ENCODE data around the gene PLVAP. TPM values are rescaled to one million over a fixed set of nuclear protein-coding genes. Genes with fewer than 3 reads are reported as not detected.

Gene PLVAP
- polyA plus RNA-seq, 1 donor (not counting 4 experiments of a cell fraction or from before 2014, with no cell fraction given), result not detected

GRCh38 chr19:17341845-17342244 lies 35.3 kb downstream of the PLVAP start:
- FAIRE-seq, result no peak
- Histone ChIP-seq H3K9me3 (ENCODE audit: control insufficient read depth, low read depth, low read length) (no peaks in the 10 kb centered on the region), H3K4me1 (ENCODE audit: control insufficient read depth, extremely low read depth, insufficient read depth, low read length) (peaks cover 9% of the 10 kb centered on the region), H4K20me1 (ENCODE audit: control insufficient read depth, extremely low read depth, insufficient read depth, low read length) (no peaks in the 10 kb centered on the region), H3K27me3 (ENCODE audit: control insufficient read depth, extremely low read depth, insufficient read depth, low read length) (no peaks in the 10 kb centered on the region), H3K9me1 (ENCODE audit: control insufficient read depth, extremely low read depth, insufficient read depth, low read length) (no peaks in the 10 kb centered on the region), H3K27ac (ENCODE audit: control insufficient read depth, insufficient read depth, low read length) (no peak overlapping the region), H3K4me2 (ENCODE audit: control insufficient read depth, extremely low read depth, insufficient read depth, low read depth, low read length) (no peak overlapping the region), H3K9ac (ENCODE audit: control insufficient read depth, extremely low read depth, insufficient read depth, low read length) (no peak overlapping the region), H3K4me3 (ENCODE audit: control insufficient read depth in 2 of 3, extremely low read depth in 1 of 3, insufficient read depth in 2 of 3, low read depth in 1 of 3, low read length in 3 of 3) (no peak overlapping the region), H2AFZ (ENCODE audit: control insufficient read depth, low read length) (no peak overlapping the region), H3K79me2 (ENCODE audit: control insufficient read depth, insufficient read depth, low read length) (peaks cover 5% of the 10 kb centered on the region), H3K36me3 (ENCODE audit: control insufficient read depth in 2 of 2, extremely low read depth in 1 of 2, insufficient read depth in 2 of 2, low read length in 2 of 2) (peaks cover 0 to 9% of the 10 kb centered on the region in 2 experiments)
- dilution Hi-C loops (cut with MboI; ENCODE audit: extremely low pct_ligation_motif_present, low sequenced_read_pairs), result no loop called here
- no peak for TF ChIP-seq EZH2 (IDR thresholded peaks at IDR 0.05; ENCODE audit: low read length)
- no peak for TF ChIP-seq CTCF (optimal IDR thresholded peaks at IDR 0.05 in 1 of 3, IDR thresholded peaks at IDR 0.05 in 1 of 3, conservative IDR thresholded peaks at IDR 0.05 in 1 of 3; ENCODE audit: extremely low read depth in 1 of 3, insufficient read depth in 2 of 3, low read length in 3 of 3)
- DNase-seq (ENCODE audit: low read depth, low spot score), result no peak

GRCh38 chr19:17341386-17341785 lies 35.8 kb downstream of the PLVAP start:
- FAIRE-seq (no peak), DNase-seq (ENCODE audit: low read depth, low spot score) (no peak)
- Histone ChIP-seq H3K36me3 (ENCODE audit: control insufficient read depth in 2 of 2, extremely low read depth in 1 of 2, insufficient read depth in 2 of 2, low read length in 2 of 2) (peaks cover 0 to 9% of the 10 kb centered on the region in 2 experiments), H3K4me3 (ENCODE audit: control insufficient read depth in 2 of 3, extremely low read depth in 1 of 3, insufficient read depth in 2 of 3, low read depth in 1 of 3, low read length in 3 of 3) (no peak overlapping the region), H4K20me1 (ENCODE audit: control insufficient read depth, extremely low read depth, insufficient read depth, low read length) (no peaks in the 10 kb centered on the region), H3K9me1 (ENCODE audit: control insufficient read depth, extremely low read depth, insufficient read depth, low read length) (no peaks in the 10 kb centered on the region), H3K27me3 (ENCODE audit: control insufficient read depth, extremely low read depth, insufficient read depth, low read length) (no peaks in the 10 kb centered on the region), H3K9me3 (ENCODE audit: control insufficient read depth, low read depth, low read length) (no peaks in the 10 kb centered on the region), H2AFZ (ENCODE audit: control insufficient read depth, low read length) (no peak overlapping the region), H3K9ac (ENCODE audit: control insufficient read depth, extremely low read depth, insufficient read depth, low read length) (no peak overlapping the region), H3K4me2 (ENCODE audit: control insufficient read depth, extremely low read depth, insufficient read depth, low read depth, low read length) (no peak overlapping the region), H3K4me1 (ENCODE audit: control insufficient read depth, extremely low read depth, insufficient read depth, low read length) (peaks cover 9% of the 10 kb centered on the region), H3K27ac (ENCODE audit: control insufficient read depth, insufficient read depth, low read length) (no peak overlapping the region), H3K79me2 (ENCODE audit: control insufficient read depth, insufficient read depth, low read length) (peaks cover 5% of the 10 kb centered on the region)
- dilution Hi-C loops (cut with MboI; ENCODE audit: extremely low pct_ligation_motif_present, low sequenced_read_pairs), result no loop called here
- no peak for TF ChIP-seq CTCF (optimal IDR thresholded peaks at IDR 0.05 in 1 of 3, IDR thresholded peaks at IDR 0.05 in 1 of 3, conservative IDR thresholded peaks at IDR 0.05 in 1 of 3; ENCODE audit: extremely low read depth in 1 of 3, insufficient read depth in 2 of 3, low read length in 3 of 3)
- no peak for TF ChIP-seq EZH2 (IDR thresholded peaks at IDR 0.05; ENCODE audit: low read length)

All from keratinocyte (primary cell).